Neural progenitor cell (in vitro differentiated cells): Measurements from ENCODE around the gene SCUBE3. TPM values are rescaled to one million over a fixed set of nuclear protein-coding genes. Genes with fewer than 3 reads are reported as not detected.
A peak's percentile ranks its signal among the peaks of the same experiment; 100 is the strongest.

Source experiments
- DNase-seq: peaks from one replicate; pipeline ENCODE4 v3.0.0-alpha.2; 2016; ENCODE audit warnings: low spot score
- H2AFZ ChIP-seq: fragments of 200-600 bp; sonication (generic); replicated peaks from 2 replicates; pipeline ENCODE4 v1.6.1; 2016; ENCODE audit warnings: antibody characterized with exemption
- H3F3A ChIP-seq: fragments of 200-600 bp; sonication (generic); 2 replicates; pipeline ENCODE4 v1.6.1; 2016; ENCODE audit warnings: antibody characterized with exemption, low read depth
- H3K27ac ChIP-seq: fragments of 200-600 bp; sonication (generic); 2 replicates; pipeline ENCODE4 v1.5.1; 2016; ENCODE audit warnings: mild to moderate bottlenecking
- H3K27me3 ChIP-seq: fragments of 200-600 bp; sonication (generic); 2 replicates; pipeline ENCODE4 v1.6.1; 2016; ENCODE audit warnings: mild to moderate bottlenecking, moderate library complexity
- H3K36me3 ChIP-seq: fragments of 200-600 bp; sonication (generic); 2 replicates; pipeline ENCODE4 v1.5.1; 2016
- H3K4me1 ChIP-seq: fragments of 200-600 bp; sonication (generic); 2 replicates; pipeline ENCODE4 v1.6.1; 2016; ENCODE audit warnings: mixed run types
- H3K4me2 ChIP-seq: fragments of 200-600 bp; sonication (generic); 2 replicates; pipeline ENCODE4 v1.6.1; 2016
- H3K4me3 ChIP-seq: fragments of 200-600 bp; sonication (generic); 2 replicates; pipeline ENCODE4 v1.5.1; 2016
- H3K79me2 ChIP-seq: fragments of 200-600 bp; sonication (generic); 2 replicates; pipeline ENCODE4 v1.6.1; 2016; ENCODE audit warnings: low read depth
- H3K9ac ChIP-seq: fragments of 200-600 bp; sonication (generic); 2 replicates; pipeline ENCODE4 v1.6.1; 2016
- H3K9me3 ChIP-seq: fragments of 200-600 bp; sonication (generic); 2 replicates; pipeline ENCODE4 v1.5.1; 2016; ENCODE audit warnings: low read depth
- H4K20me1 ChIP-seq: fragments of 200-600 bp; sonication (generic); 2 replicates; pipeline ENCODE4 v1.6.1; 2016; ENCODE audit warnings: low read depth
- H3K27ac Mint-ChIP-seq: 3 replicates; pipeline ENCODE4 v1.8.0; 2021; ENCODE audit warnings: mixed read lengths
- H3K27me3 Mint-ChIP-seq: 2 replicates; pipeline ENCODE4 v1.8.0; 2022; ENCODE audit warnings: low read depth, mild to moderate bottlenecking, inconsistent platforms, moderate library complexity, mixed read lengths; ENCODE audit not compliant: insufficient read depth
- H3K36me3 Mint-ChIP-seq: 3 replicates; pipeline ENCODE4 v1.8.0; 2021; ENCODE audit warnings: mixed read lengths
- H3K4me1 Mint-ChIP-seq: 3 replicates; pipeline ENCODE4 v1.8.0; 2021; ENCODE audit warnings: mixed read lengths
- H3K4me3 Mint-ChIP-seq: 3 replicates; pipeline ENCODE4 v1.8.0; 2021; ENCODE audit warnings: mild to moderate bottlenecking, moderate library complexity, mixed read lengths
- H3K9me3 Mint-ChIP-seq: 3 replicates; pipeline ENCODE4 v1.8.0; 2020; ENCODE audit warnings: mixed read lengths
- EZH2 ChIP-seq: fragments of 200-600 bp; sonication (generic); IDR thresholded peaks from 2 replicates; pipeline ENCODE4 v1.6.1; 2017; ENCODE audit warnings: antibody characterized with exemption, mild to moderate bottlenecking, moderate library complexity
- EZH2phosphoT487 ChIP-seq: fragments of 200-600 bp; sonication (generic); IDR thresholded peaks from 2 replicates; pipeline ENCODE4 v1.6.1; 2017; ENCODE audit warnings: antibody characterized with exemption
- total RNA-seq: library from RNA; depleted of rRNA; stranded (reverse); fragments of >200 nt; gene quantifications from 2 replicates; pipeline ENCODE4 v1.2.3, GENCODE V29; 2015; ENCODE audit warnings: low replicate concordance
- TF ChIP-seq, protein P1 (sequence below): fragments of 200-600 bp; sonication (generic); IDR thresholded peaks from 2 replicates; pipeline ENCODE4 v1.5.1; 2017; ENCODE audit warnings: antibody characterized with exemption, mild to moderate bottlenecking

The SCUBE3 gene
- total RNA-seq, 1 donor from 2014 or later = 11.4 TPM

GRCh38 chr6:35167505-35167904 lies 46.3 kb upstream of the SCUBE3 start:
- no peaks in the 10 kb centered on the region for H3K9me3 ChIP-seq
- H3K4me1 ChIP-seq = peaks cover 12% of the 10 kb centered on the region
- H3F3A ChIP-seq = no peaks in the 10 kb centered on the region
- peaks cover 12% of the 10 kb centered on the region for H3K27me3 Mint-ChIP-seq
- no peak overlapping the region for H2AFZ ChIP-seq
- no peaks in the 10 kb centered on the region for H3K36me3 Mint-ChIP-seq
- H3K9ac ChIP-seq = no peak overlapping the region
- no peaks in the 10 kb centered on the region for H3K79me2 ChIP-seq
- peaks cover 5% of the 10 kb centered on the region for H3K9me3 Mint-ChIP-seq
- peaks cover 33% of the 10 kb centered on the region for H3K4me1 Mint-ChIP-seq
- peak overlapping the region; percentile 58 for H3K27ac Mint-ChIP-seq
- no peaks in the 10 kb centered on the region for H4K20me1 ChIP-seq
- TF ChIP-seq, protein P1, sequence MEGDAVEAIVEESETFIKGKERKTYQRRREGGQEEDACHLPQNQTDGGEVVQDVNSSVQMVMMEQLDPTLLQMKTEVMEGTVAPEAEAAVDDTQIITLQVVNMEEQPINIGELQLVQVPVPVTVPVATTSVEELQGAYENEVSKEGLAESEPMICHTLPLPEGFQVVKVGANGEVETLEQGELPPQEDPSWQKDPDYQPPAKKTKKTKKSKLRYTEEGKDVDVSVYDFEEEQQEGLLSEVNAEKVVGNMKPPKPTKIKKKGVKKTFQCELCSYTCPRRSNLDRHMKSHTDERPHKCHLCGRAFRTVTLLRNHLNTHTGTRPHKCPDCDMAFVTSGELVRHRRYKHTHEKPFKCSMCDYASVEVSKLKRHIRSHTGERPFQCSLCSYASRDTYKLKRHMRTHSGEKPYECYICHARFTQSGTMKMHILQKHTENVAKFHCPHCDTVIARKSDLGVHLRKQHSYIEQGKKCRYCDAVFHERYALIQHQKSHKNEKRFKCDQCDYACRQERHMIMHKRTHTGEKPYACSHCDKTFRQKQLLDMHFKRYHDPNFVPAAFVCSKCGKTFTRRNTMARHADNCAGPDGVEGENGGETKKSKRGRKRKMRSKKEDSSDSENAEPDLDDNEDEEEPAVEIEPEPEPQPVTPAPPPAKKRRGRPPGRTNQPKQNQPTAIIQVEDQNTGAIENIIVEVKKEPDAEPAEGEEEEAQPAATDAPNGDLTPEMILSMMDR = no peak
- TF ChIP-seq EZH2 = no peak
- no peak for TF ChIP-seq EZH2phosphoT487
- H3K4me3 ChIP-seq = no peak overlapping the region
- no peaks in the 10 kb centered on the region for H3K27me3 ChIP-seq
- DNase-seq = no peak
- H3K36me3 ChIP-seq = no peaks in the 10 kb centered on the region
- no peak overlapping the region for H3K27ac ChIP-seq
- H3K4me3 Mint-ChIP-seq = no peak overlapping the region
- no peak overlapping the region for H3K4me2 ChIP-seq

GRCh38 chr6:35168461-35168861 lies 45.3 kb upstream of the SCUBE3 start:
- no peaks in the 10 kb centered on the region for H3K27me3 ChIP-seq
- no peaks in the 10 kb centered on the region for H3F3A ChIP-seq
- DNase-seq = peak; percentile 68
- no peak overlapping the region for H3K9ac ChIP-seq
- TF ChIP-seq, protein P1 = no peak
- TF ChIP-seq EZH2 (no peak), EZH2phosphoT487 (no peak)
- H3K4me3 ChIP-seq = no peak overlapping the region
- Mint-ChIP-seq H3K27me3 (peaks cover 12% of the 10 kb centered on the region), H3K36me3 (no peaks in the 10 kb centered on the region), H3K27ac (peak overlapping the region; percentile 52), H3K4me1 (peaks cover 40% of the 10 kb centered on the region), H3K4me3 (peak overlapping the region; percentile 21), H3K9me3 (peaks cover 5% of the 10 kb centered on the region)
- H3K9me3 ChIP-seq = no peaks in the 10 kb centered on the region
- no peak overlapping the region for H3K27ac ChIP-seq
- peak overlapping the region; percentile 54 for H3K4me2 ChIP-seq
- H3K4me1 ChIP-seq = peaks cover 12% of the 10 kb centered on the region
- no peaks in the 10 kb centered on the region for H3K79me2 ChIP-seq
- H2AFZ ChIP-seq = no peak overlapping the region
- H3K36me3 ChIP-seq = no peaks in the 10 kb centered on the region
- H4K20me1 ChIP-seq = no peaks in the 10 kb centered on the region

- Mint-ChIP-seq H3K36me3 (no peaks in the 10 kb centered on the region), H3K9me3 (peaks cover 5% of the 10 kb centered on the region)
These were observed 43.6 kb upstream of the SCUBE3 start for GRCh38 chr6:35170166-35170565.

More at GRCh38 chr6:35170166-35170565, 43.6 kb upstream of the SCUBE3 start:
- Histone ChIP-seq H4K20me1 (no peaks in the 10 kb centered on the region), H3K27me3 (no peaks in the 10 kb centered on the region), H3F3A (no peaks in the 10 kb centered on the region), H3K36me3 (no peaks in the 10 kb centered on the region), H3K4me1 (peaks cover 12% of the 10 kb centered on the region), H3K9ac (no peak overlapping the region), H3K9me3 (no peaks in the 10 kb centered on the region), H3K4me2 (no peak overlapping the region), H2AFZ (no peak overlapping the region), H3K27ac (no peak overlapping the region), H3K4me3 (no peak overlapping the region), H3K79me2 (no peaks in the 10 kb centered on the region)
- no peak for DNase-seq
- peaks cover 13% of the 10 kb centered on the region for H3K27me3 Mint-ChIP-seq
- TF ChIP-seq, protein P1 = no peak
- TF ChIP-seq EZH2 (no peak), EZH2phosphoT487 (no peak)
- H3K27ac Mint-ChIP-seq = no peak overlapping the region
- peaks cover 44% of the 10 kb centered on the region for H3K4me1 Mint-ChIP-seq
- H3K4me3 Mint-ChIP-seq = no peak overlapping the region
